Pancreas (tissue), 10 donors: ENCODE measurements around the gene ELL. TPM values are rescaled to one million over a fixed set of nuclear protein-coding genes. Genes with fewer than 3 reads are reported as not detected.

ENCODE experiments used
- ATAC-seq, 4 donors: fragments of 200-7000 bp; cut with Tn5 transposase; one replicate each; pipeline versions ENCODE4 v1.8.0 to v1.9.1; 2020; ENCODE audit warnings: mild to moderate bottlenecking in 4 of 4, moderate library complexity in 4 of 4
- DNase-seq, 6 donors: peaks; one replicate each; pipeline ENCODE4 v3.0.0-alpha.2; 2020
- FAIRE-seq: peaks from 2 replicates; lab custom pipeline; 2012; peaks lifted over from hg19 to GRCh38; lab: Jason Lieb, UNC
- H3K27ac ChIP-seq, 4 donors: fragments of 200-600 bp; sonication (generic); 1 replicate in 3 of 4; 2 replicates in 1 of 4; pipeline versions ENCODE4 v1.5.0 to v1.8.0; 2020
- H3K27me3 ChIP-seq, 4 donors: fragments of 200-600 bp; one replicate each; pipeline ENCODE4 v1.8.0; 2021
- H3K36me3 ChIP-seq, 3 donors: fragments of 200-600 bp; sonication (generic) in 1 of 3; one replicate each; pipeline versions ENCODE4 v1.5.0 to v1.8.0; 2020 to 2021
- H3K4me1 ChIP-seq, 3 donors: fragments of 200-600 bp; one replicate each; pipeline ENCODE4 v1.8.0; 2021
- H3K4me3 ChIP-seq, 4 donors: fragments of 200-600 bp; sonication (generic) in 2 of 4; one replicate each; pipeline versions ENCODE4 v1.5.0 to v1.8.0; 2020 to 2021
- H3K9me3 ChIP-seq, 4 donors: fragments of 200-600 bp; one replicate each; pipeline ENCODE4 v1.8.0; 2021
- CTCF ChIP-seq, 4 donors: fragments of 200-600 bp; sonication (generic) in 3 of 4; IDR thresholded peaks; one replicate each; pipeline versions ENCODE4 v1.5.0 to v1.8.0; 2021; ENCODE audit warnings: antibody characterized with exemption in 4 of 4
- WGBS, 2 donors: extraction: QIAGEN DNeasy Blood & Tissue Kit; methylation state at CpG; one replicate each; pipeline ENCODE4 v1.1.7; 2013; 5-methylcytosine and 5-hydroxymethylcytosine counted together
- intact Hi-C, 3 donors: fragments of 100-400 bp; cut with DNase I; formaldehyde crosslinking; loops; one replicate each; pipeline versions ENCODE4 v1.11.1 to v1.14.2; 2022
- polyA plus RNA-seq, 2 donors: library from polyadenylated mRNA; stranded (reverse); fragments of 200-250 nt; gene quantifications; one replicate each; pipeline ENCODE4 v1.2.3, GENCODE V29; 2013
- total RNA-seq, 6 donors: library from RNA; stranded (reverse); fragmentation: NEBNext Ultra II Directional in 4 of 6; extraction: Animal tissue kit (Norgen Biotek cat#: 25700) in 4 of 6; gene quantifications; one replicate each; pipeline versions ENCODE4 v1.2.1 to v1.2.4, GENCODE V29; 2021 to 2023
- donor health status: healthy with polysubstance abuse.
- donor health status: DM: no; HTN: no; CAD: no; lungs with moderate emphysema.
- donor health status: DM: no; HTN: no; CAD: no.
- donor health status: control.
- donor health status: control.
- donor health status: Bipolar disorder and iron deficiency.
- donor health status: DM: yes; HTN: yes; CAD: no.
- donor health status: DM: no; HTN: no; CAD: no.
- donor health status: DM: no; HTN: no; CAD: no.
- donor health status: DM: yes; HTN: yes; CAD: no.

Gene ELL
- total and polyA plus RNA-seq, 8 donors = 5.8 to 13.4 (median 9.8) TPM

- Histone ChIP-seq H3K4me1 (no peaks in the 10 kb centered on the region), H3K27ac (no peak overlapping the region), H3K27me3 (no peaks in the 10 kb centered on the region), H3K9me3 (no peaks in the 10 kb centered on the region), H3K4me3 (peak overlapping the region in 1 of 4 donors; percentile 41), H3K36me3 (no peaks in the 10 kb centered on the region)
- peak in 1 of 6 donors; percentile 51 for DNase-seq
- FAIRE-seq = no peak
- intact Hi-C loops = no loop called here
- no peak for ATAC-seq
- no peak for TF ChIP-seq CTCF (IDR thresholded peaks at IDR 0.05)
- 83 to 94% methylated on average over 13 of the region's 13 CpGs for WGBS, 2 donors
Measured at GRCh38 chr19:18432275-18433014, 89.4 kb downstream of the ELL start.

- H3K27me3 ChIP-seq = no peaks in the 10 kb centered on the region
- no peaks in the 10 kb centered on the region for H3K9me3 ChIP-seq
- DNase-seq (peak in 2 of 6 donors; percentile 47 to 78), ATAC-seq (no peak), FAIRE-seq (no peak)
- H3K4me3 ChIP-seq = no peak overlapping the region
- no peak overlapping the region for H3K27ac ChIP-seq
- intact Hi-C loops = no loop called here
- H3K36me3 ChIP-seq = no peaks in the 10 kb centered on the region
- no peak for TF ChIP-seq CTCF (IDR thresholded peaks at IDR 0.05)
- WGBS, 2 donors = 89 to 93% methylated on average over 27 to 34 of the region's 34 CpGs
- H3K4me1 ChIP-seq = no peaks in the 10 kb centered on the region
Measured at GRCh38 chr19:18431351-18432197, 90.3 kb downstream of the ELL start.

- intact Hi-C loops = no loop called here
- Histone ChIP-seq H3K4me1 (no peaks in the 10 kb centered on the region), H3K36me3 (no peaks in the 10 kb centered on the region), H3K27me3 (no peaks in the 10 kb centered on the region), H3K27ac (no peak overlapping the region), H3K9me3 (no peaks in the 10 kb centered on the region), H3K4me3 (no peak overlapping the region)
- DNase-seq (peak in 3 of 6 donors; percentile 43 to 81 (median 54)), FAIRE-seq (no peak), ATAC-seq (no peak)
- TF ChIP-seq CTCF (IDR thresholded peaks at IDR 0.05) = no peak
- 91 to 92% methylated on average over 21 of the region's 21 CpGs for WGBS, 2 donors
Measured at GRCh38 chr19:18430417-18431144, 91.3 kb downstream of the ELL start.

- H3K27me3 ChIP-seq = no peaks in the 10 kb centered on the region
- 78 to 80% methylated on average over 13 of the region's 13 CpGs for WGBS, 2 donors
- H3K27ac ChIP-seq = peak overlapping the region in 2 of 4 donors; percentile 22 to 66
- peak in 2 of 6 donors; percentile 42 to 70 for DNase-seq
- no peak for FAIRE-seq
- no peaks in the 10 kb centered on the region for H3K36me3 ChIP-seq
- H3K4me1 ChIP-seq = no peaks in the 10 kb centered on the region
- no peak for TF ChIP-seq CTCF (IDR thresholded peaks at IDR 0.05)
- intact Hi-C loops = no loop called here
- no peak for ATAC-seq
- no peaks in the 10 kb centered on the region for H3K9me3 ChIP-seq
- no peak overlapping the region for H3K4me3 ChIP-seq
Measured at GRCh38 chr19:18429717-18430416, 92.0 kb downstream of the ELL start.
